Panc1 (cell line): ENCODE results near the gene CLDN1. TPM values are rescaled to one million over a fixed set of nuclear protein-coding genes. Genes with fewer than 3 reads are reported as not detected.

Experiments used
- ATAC-seq: fragments of 200-7000 bp; cut with Tn5 transposase; 2 replicates; pipeline ENCODE4 v1.9.1; 2020; ENCODE audit warnings: mild to moderate bottlenecking, moderate library complexity
- BruUV-seq: library from RNA; stranded (reverse); fragments of 400-500 nt; replicated peaks from 2 replicates; lab custom pipeline; 2021; lab: Mats Ljungman, UMichigan
- CTCF ChIA-PET: fragments of 300-600 bp; sonication (Branson Sonifier 250); formaldehyde crosslinking; loops from one replicate; lab custom pipeline; 2022; ENCODE audit warnings: antibody characterized with exemption; lab: Charles Lee
- POLR2A ChIA-PET: fragments of 300-600 bp; sonication (Branson Sonifier 250); formaldehyde crosslinking; loops from one replicate; lab custom pipeline; 2022; ENCODE audit warnings: antibody characterized with exemption; lab: Charles Lee
- DNase-seq: peaks from one replicate; pipeline ENCODE4 v3.0.0-alpha.2; 2010; ENCODE audit warnings: low read depth, low spot score
- H3K27ac ChIP-seq: 2 replicates; pipeline ENCODE4 v1.5.1; 2011; ENCODE audit warnings: mild to moderate bottlenecking, low read length, inconsistent platforms
- H3K27me3 ChIP-seq: fragments of 200-500 bp; sonication (Bioruptor generic); 2 replicates; pipeline ENCODE4 v1.6.0; 2014; ENCODE audit warnings: low read length, inconsistent platforms; ENCODE audit not compliant: control insufficient read depth, insufficient read depth
- H3K36me3 ChIP-seq: fragments of 200-500 bp; sonication (Bioruptor generic); 2 replicates; pipeline ENCODE4 v1.5.1; 2014; ENCODE audit warnings: inconsistent platforms, mild to moderate bottlenecking, low read length, moderate library complexity; ENCODE audit not compliant: control insufficient read depth, insufficient read depth
- H3K4me1 ChIP-seq: 2 replicates; pipeline ENCODE4 v1.5.1; 2011; ENCODE audit warnings: inconsistent platforms, mild to moderate bottlenecking, low read length, moderate library complexity; ENCODE audit not compliant: control insufficient read depth, insufficient read depth
- H3K4me3 ChIP-seq, 2 experiments: 2 replicates each; pipeline ENCODE4 v1.5.1; 2011 to 2012; ENCODE audit warnings: low read depth in 2 of 2, low read length in 2 of 2, mild to moderate bottlenecking in 2 of 2, inconsistent platforms in 1 of 2, moderate library complexity in 1 of 2
- H3K9me3 ChIP-seq: fragments of 200-500 bp; sonication (Bioruptor generic); 2 replicates; pipeline ENCODE4 v1.5.1; 2014; ENCODE audit warnings: low read depth, mild to moderate bottlenecking, inconsistent platforms, low read length, moderate library complexity; ENCODE audit not compliant: control insufficient read depth, insufficient read depth
- POLR2AphosphoS5 ChIP-seq: IDR thresholded peaks from 2 replicates; pipeline ENCODE4 v1.6.1; 2012; ENCODE audit warnings: mild to moderate bottlenecking, low read depth, low read length, moderate library complexity
- SIN3A ChIP-seq: IDR thresholded peaks from 2 replicates; pipeline ENCODE4 v1.6.1; 2012; ENCODE audit warnings: low read depth, mild to moderate bottlenecking, low read length, moderate library complexity, borderline replicate concordance; ENCODE audit not compliant: insufficient read depth
- TCF7L2 ChIP-seq: IDR thresholded peaks from 2 replicates; pipeline ENCODE4 v1.6.1; 2011; ENCODE audit warnings: mild to moderate bottlenecking, low read depth, low read length, inconsistent platforms
- in situ Hi-C: cut with HindIII; loops from 2 replicates; pipeline ENCODE4 v1.10.0; 2016; ENCODE audit warnings: low sequenced_read_pairs, low pct_unique_long_range_greater_than_20kb
- intact Hi-C: fragments of 100-400 bp; cut with micrococcal nuclease; formaldehyde crosslinking; loops from one replicate; pipeline ENCODE4 v1.10.0; 2022; ENCODE audit not compliant: unreplicated experiment
- total RNA-seq: library from RNA; stranded (reverse); gene quantifications from one replicate; pipeline ENCODE4 v1.2.1, GENCODE V29; 2021; ENCODE audit not compliant: unreplicated experiment
- TF ChIP-seq, protein P1 (sequence below), 2 experiments: IDR thresholded peaks; 2 replicates each; pipeline ENCODE4 v1.6.1; 2011 to 2012; ENCODE audit warnings: low read depth in 2 of 2, control low read depth in 1 of 2, low read length in 1 of 2, mild to moderate bottlenecking in 1 of 2, moderate library complexity in 1 of 2; ENCODE audit not compliant: insufficient read depth in 1 of 2
- TF ChIP-seq, protein P2 (sequence below): fragments of 450-650 bp; IDR thresholded peaks from 2 replicates; pipeline ENCODE4 v1.5.1; 2017; ENCODE audit warnings: mild to moderate bottlenecking

CLDN1 gene
- total RNA-seq, 1 experiment from 2014 or later = 30.9 TPM

DNA sequence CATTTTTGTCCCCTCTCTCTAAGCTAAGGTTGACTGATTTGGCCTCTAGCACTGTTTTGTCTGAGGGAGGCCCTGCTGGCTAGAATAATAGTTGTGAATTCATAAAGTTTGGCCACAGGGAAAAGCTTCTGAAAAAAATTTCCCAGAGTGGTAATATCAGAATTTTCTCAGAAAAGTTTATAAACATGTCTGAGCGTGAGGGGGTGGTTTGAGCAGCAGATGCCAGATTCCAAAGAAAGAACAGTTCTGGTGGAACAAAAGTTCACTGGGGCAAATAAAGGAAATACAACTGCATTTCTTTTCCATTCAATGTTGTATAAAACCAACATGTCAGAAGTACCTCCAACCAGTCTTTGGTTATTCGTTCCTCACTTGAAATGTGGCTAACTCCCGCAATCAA, 61.2 kb downstream of the CLDN1 start:
- Histone ChIP-seq H3K4me1 (no peaks in the 10 kb centered on the region), H3K27ac (no peak overlapping the region), H3K4me3 (no peak overlapping the region), H3K9me3 (no peaks in the 10 kb centered on the region), H3K36me3 (no peaks in the 10 kb centered on the region), H3K27me3 (no peaks in the 10 kb centered on the region)
- ChIA-PET CTCF (no interaction called here), POLR2A (no interaction called here)
- TF ChIP-seq TCF7L2 (no peak), POLR2AphosphoS5 (no peak), SIN3A (no peak)
- TF ChIP-seq, protein P1, sequence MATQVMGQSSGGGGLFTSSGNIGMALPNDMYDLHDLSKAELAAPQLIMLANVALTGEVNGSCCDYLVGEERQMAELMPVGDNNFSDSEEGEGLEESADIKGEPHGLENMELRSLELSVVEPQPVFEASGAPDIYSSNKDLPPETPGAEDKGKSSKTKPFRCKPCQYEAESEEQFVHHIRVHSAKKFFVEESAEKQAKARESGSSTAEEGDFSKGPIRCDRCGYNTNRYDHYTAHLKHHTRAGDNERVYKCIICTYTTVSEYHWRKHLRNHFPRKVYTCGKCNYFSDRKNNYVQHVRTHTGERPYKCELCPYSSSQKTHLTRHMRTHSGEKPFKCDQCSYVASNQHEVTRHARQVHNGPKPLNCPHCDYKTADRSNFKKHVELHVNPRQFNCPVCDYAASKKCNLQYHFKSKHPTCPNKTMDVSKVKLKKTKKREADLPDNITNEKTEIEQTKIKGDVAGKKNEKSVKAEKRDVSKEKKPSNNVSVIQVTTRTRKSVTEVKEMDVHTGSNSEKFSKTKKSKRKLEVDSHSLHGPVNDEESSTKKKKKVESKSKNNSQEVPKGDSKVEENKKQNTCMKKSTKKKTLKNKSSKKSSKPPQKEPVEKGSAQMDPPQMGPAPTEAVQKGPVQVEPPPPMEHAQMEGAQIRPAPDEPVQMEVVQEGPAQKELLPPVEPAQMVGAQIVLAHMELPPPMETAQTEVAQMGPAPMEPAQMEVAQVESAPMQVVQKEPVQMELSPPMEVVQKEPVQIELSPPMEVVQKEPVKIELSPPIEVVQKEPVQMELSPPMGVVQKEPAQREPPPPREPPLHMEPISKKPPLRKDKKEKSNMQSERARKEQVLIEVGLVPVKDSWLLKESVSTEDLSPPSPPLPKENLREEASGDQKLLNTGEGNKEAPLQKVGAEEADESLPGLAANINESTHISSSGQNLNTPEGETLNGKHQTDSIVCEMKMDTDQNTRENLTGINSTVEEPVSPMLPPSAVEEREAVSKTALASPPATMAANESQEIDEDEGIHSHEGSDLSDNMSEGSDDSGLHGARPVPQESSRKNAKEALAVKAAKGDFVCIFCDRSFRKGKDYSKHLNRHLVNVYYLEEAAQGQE (IDR thresholded peaks at IDR 0.05; ENCODE audit: insufficient read depth in 1 of 2, low read depth in 2 of 2, low read length in 1 of 2) = no peak
- TF ChIP-seq, protein P2, sequence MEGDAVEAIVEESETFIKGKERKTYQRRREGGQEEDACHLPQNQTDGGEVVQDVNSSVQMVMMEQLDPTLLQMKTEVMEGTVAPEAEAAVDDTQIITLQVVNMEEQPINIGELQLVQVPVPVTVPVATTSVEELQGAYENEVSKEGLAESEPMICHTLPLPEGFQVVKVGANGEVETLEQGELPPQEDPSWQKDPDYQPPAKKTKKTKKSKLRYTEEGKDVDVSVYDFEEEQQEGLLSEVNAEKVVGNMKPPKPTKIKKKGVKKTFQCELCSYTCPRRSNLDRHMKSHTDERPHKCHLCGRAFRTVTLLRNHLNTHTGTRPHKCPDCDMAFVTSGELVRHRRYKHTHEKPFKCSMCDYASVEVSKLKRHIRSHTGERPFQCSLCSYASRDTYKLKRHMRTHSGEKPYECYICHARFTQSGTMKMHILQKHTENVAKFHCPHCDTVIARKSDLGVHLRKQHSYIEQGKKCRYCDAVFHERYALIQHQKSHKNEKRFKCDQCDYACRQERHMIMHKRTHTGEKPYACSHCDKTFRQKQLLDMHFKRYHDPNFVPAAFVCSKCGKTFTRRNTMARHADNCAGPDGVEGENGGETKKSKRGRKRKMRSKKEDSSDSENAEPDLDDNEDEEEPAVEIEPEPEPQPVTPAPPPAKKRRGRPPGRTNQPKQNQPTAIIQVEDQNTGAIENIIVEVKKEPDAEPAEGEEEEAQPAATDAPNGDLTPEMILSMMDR = no peak
- ATAC-seq (no peak), DNase-seq (no peak)
- in situ Hi-C loops (no loop called here), intact Hi-C loops (no loop called here)
- no TSS peak for BruUV-seq

DNA sequence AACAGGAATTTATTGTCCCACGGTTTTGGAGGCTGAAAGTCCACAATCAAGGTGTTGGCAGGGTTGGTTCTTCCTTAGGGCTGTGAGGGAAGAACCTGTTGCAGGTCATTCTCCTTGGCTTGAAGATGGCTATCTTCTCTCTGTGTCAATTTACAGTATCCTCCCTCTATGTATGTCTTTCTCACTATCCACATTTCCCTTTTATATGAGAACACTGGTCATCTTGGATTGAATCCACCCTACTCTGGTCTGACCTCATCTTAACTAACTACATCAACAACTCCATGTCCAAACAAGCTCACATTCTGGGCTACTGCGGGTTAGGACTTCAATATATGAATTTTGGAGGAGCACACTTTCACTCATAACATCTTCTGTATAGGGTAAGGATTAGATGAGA, 61.9 kb downstream of the CLDN1 start:
- ATAC-seq (no peak), DNase-seq (no peak)
- TF ChIP-seq SIN3A (no peak), POLR2AphosphoS5 (no peak), TCF7L2 (no peak)
- TF ChIP-seq, protein P1 (IDR thresholded peaks at IDR 0.05; ENCODE audit: insufficient read depth in 1 of 2, low read depth in 2 of 2, low read length in 1 of 2) = no peak
- TF ChIP-seq, protein P2 = no peak
- in situ Hi-C loops = no loop called here
- intact Hi-C loops = no loop called here
- BruUV-seq = no TSS peak
- POLR2A ChIA-PET = no interaction called here
- Histone ChIP-seq H3K9me3 (no peaks in the 10 kb centered on the region), H3K27ac (no peak overlapping the region), H3K36me3 (no peaks in the 10 kb centered on the region), H3K4me1 (no peaks in the 10 kb centered on the region), H3K27me3 (no peaks in the 10 kb centered on the region), H3K4me3 (no peak overlapping the region)
- CTCF ChIA-PET = no interaction called here
